ENCODE data around the gene KRT4. TPM values are rescaled to one million over a fixed set of nuclear protein-coding genes. Genes with fewer than 3 reads are reported as not detected.

KRT4 gene
- total and polyA plus RNA-seq, 5 donors from 2014 or later = not detected

GRCh38 chr12:52757449-52758176 is 56.3 kb downstream of the KRT4 start:
- Mint-ChIP-seq H3K4me1 (no peaks in the 10 kb centered on the region), H3K9me3 (peaks cover 0 to 30% (median 4%) of the 10 kb centered on the region in 7 donors), H3K36me3 (no peaks in the 10 kb centered on the region), H3K27me3 (peaks cover 12% of the 10 kb centered on the region), H3K4me3 (no peak overlapping the region), H3K27ac (no peak overlapping the region)
- Histone ChIP-seq H3K27ac (ENCODE audit: insufficient read depth, low read length, poor library complexity, severe bottlenecking) (no peak overlapping the region), H3K4me1 (ENCODE audit: control insufficient read depth, insufficient read depth, low read length, poor library complexity, severe bottlenecking) (no peaks in the 10 kb centered on the region), H3K9me3 (ENCODE audit: control insufficient read depth in 2 of 2, low read length in 2 of 2) (peaks cover 6 to 8% of the 10 kb centered on the region in 2 experiments), H3K27me3 (ENCODE audit: control insufficient read depth, insufficient read depth, low read length) (no peaks in the 10 kb centered on the region), H3K4me3 (ENCODE audit: low read depth, low read length) (no peak overlapping the region), H3K36me3 (ENCODE audit: control insufficient read depth, insufficient read depth, low read length) (no peaks in the 10 kb centered on the region)
- ATAC-seq (ENCODE audit: low read depth in 2 of 2) = no peak
- no peak for DNase-seq

Other genes starting within 250 kb of the KRT4 start
- not detected for gene KRT74, start 240.3 kb downstream of the KRT4 start, total RNA-seq
- not detected for gene KRT74, start 240.3 kb downstream of the KRT4 start, polyA plus RNA-seq
- gene KRT72, start 212.7 kb downstream of the KRT4 start, total RNA-seq = 1.3 TPM
- gene KRT72, start 212.7 kb downstream of the KRT4 start, polyA plus RNA-seq = under 1 TPM in 1 of 4 donors, not detected in 3; 0.13 TPM
- gene KRT73, start 195.6 kb downstream of the KRT4 start, total RNA-seq = 1.0 TPM
- gene KRT73, start 195.6 kb downstream of the KRT4 start, polyA plus RNA-seq = 1 to 10 TPM in 2 of 4 donors, not detected in 2; 1.1 to 1.4 TPM
- 0.42 TPM for gene KRT2, start 161.9 kb downstream of the KRT4 start, total RNA-seq
- gene KRT2, start 161.9 kb downstream of the KRT4 start, polyA plus RNA-seq = under 1 TPM in 3 of 4 donors, not detected in 1; 0.23 to 0.80 (median 0.25) TPM
- 9.9 TPM for gene KRT1, start 133.7 kb downstream of the KRT4 start, total RNA-seq
- gene KRT1, start 133.7 kb downstream of the KRT4 start, polyA plus RNA-seq = 1 to 10 TPM in 3 of 4 donors, not detected in 1; 3.3 to 7.8 (median 3.7) TPM
- not detected for gene KRT77, start 110.6 kb downstream of the KRT4 start, total RNA-seq
- not detected for gene KRT77, start 110.6 kb downstream of the KRT4 start, polyA plus RNA-seq
- not detected for gene KRT76, start 36.8 kb downstream of the KRT4 start, total RNA-seq
- not detected for gene KRT76, start 36.8 kb downstream of the KRT4 start, polyA plus RNA-seq
- gene KRT3, start 18.0 kb downstream of the KRT4 start, total RNA-seq = not detected
- gene KRT3, start 18.0 kb downstream of the KRT4 start, polyA plus RNA-seq = not detected
- gene KRT79, start 20.2 kb upstream of the KRT4 start, total RNA-seq = not detected
- gene KRT79, start 20.2 kb upstream of the KRT4 start, polyA plus RNA-seq = not detected
- not detected for gene KRT78, start 34.9 kb upstream of the KRT4 start, total RNA-seq
- not detected for gene KRT78, start 34.9 kb upstream of the KRT4 start, polyA plus RNA-seq
- gene KRT8, start 91.0 kb upstream of the KRT4 start, total RNA-seq = not detected
- under 1 TPM in 2 of 4 donors, not detected in 2; 0.13 to 0.73 TPM for gene KRT8, start 91.0 kb upstream of the KRT4 start, polyA plus RNA-seq
- 2.4 TPM for gene KRT18, start 135.0 kb upstream of the KRT4 start, total RNA-seq
- gene KRT18, start 135.0 kb upstream of the KRT4 start, polyA plus RNA-seq = 10 to 100 TPM in 1 of 4 donors, 1 to 10 TPM in 3; 5.8 to 11.2 (median 6.8) TPM
- 506 TPM for gene EIF4B, start 192.3 kb upstream of the KRT4 start, total RNA-seq
- 100 to 1,000 TPM in 2 of 4 donors, 10 to 100 TPM in 2; 71.3 to 116 (median 103) TPM for gene EIF4B, start 192.3 kb upstream of the KRT4 start, polyA plus RNA-seq
- gene TNS2, start 235.9 kb upstream of the KRT4 start, total RNA-seq = 1.4 TPM
- gene TNS2, start 235.9 kb upstream of the KRT4 start, polyA plus RNA-seq = under 1 TPM in 1 of 4 donors, not detected in 3; 0.09 TPM

Measured in CD4-positive, CD25-positive, alpha-beta regulatory T cell (primary cell).